Memory B cell (primary cell): ENCODE measurements around the gene ENSA.
"Not testable (repeated sequence)": the region's sequence is repeated elsewhere in the genome, so short reads cannot be mapped to it uniquely, and the experiment has no call there.

ENCODE experiments used
- ATAC-seq: fragments of 150-1000 bp; cut with Tn5 transposase; 2 replicates; pipeline ENCODE4 v1.10.0; 2021; ENCODE audit warnings: low read depth, mild to moderate bottlenecking, moderate library complexity
- DNase-seq, 2 donors: peaks; one replicate each; pipeline ENCODE4 v3.0.0; 2022; ENCODE audit warnings: low spot score in 2 of 2
- H3K27ac Mint-ChIP-seq: one replicate; pipeline ENCODE4 v1.8.0; 2022; ENCODE audit warnings: mild to moderate bottlenecking, moderate library complexity, mixed read lengths
- H3K27me3 Mint-ChIP-seq: one replicate; pipeline ENCODE4 v1.8.0; 2022; ENCODE audit warnings: mixed read lengths
- H3K36me3 Mint-ChIP-seq: one replicate; pipeline ENCODE4 v1.8.0; 2022; ENCODE audit warnings: mild to moderate bottlenecking, mixed read lengths
- H3K4me1 Mint-ChIP-seq: one replicate; pipeline ENCODE4 v1.8.0; 2022; ENCODE audit warnings: mixed read lengths
- H3K4me3 Mint-ChIP-seq: one replicate; pipeline ENCODE4 v1.8.0; 2022; ENCODE audit warnings: mild to moderate bottlenecking, moderate library complexity, mixed read lengths
- H3K9me3 Mint-ChIP-seq: one replicate; pipeline ENCODE4 v1.8.0; 2022; ENCODE audit warnings: mixed read lengths

Gene ENSA

GRCh38 chr1:150580966-150581365 lies 48.4 kb downstream of the ENSA start:
- peak overlapping the region; percentile 5 for H3K4me3 Mint-ChIP-seq
- peaks cover 16% of the 10 kb centered on the region for H3K4me1 Mint-ChIP-seq
- H3K36me3 Mint-ChIP-seq, result peaks cover 32% of the 10 kb centered on the region
- H3K27ac Mint-ChIP-seq, result peak overlapping the region; percentile 98
- H3K9me3 Mint-ChIP-seq, ATAC-seq, DNase-seq, H3K27me3 Mint-ChIP-seq: not testable (repeated sequence)

- H3K27ac Mint-ChIP-seq, result peak overlapping the region; percentile 98
- H3K4me1 Mint-ChIP-seq, result peaks cover 19% of the 10 kb centered on the region
- no peaks in the 10 kb centered on the region for H3K27me3 Mint-ChIP-seq
- ATAC-seq (peak; percentile 1), DNase-seq (no peak)
- peak overlapping the region; percentile 94 for H3K4me3 Mint-ChIP-seq
- H3K9me3 Mint-ChIP-seq, result peaks cover under 1% of the 10 kb centered on the region
- H3K36me3 Mint-ChIP-seq, result peaks cover 33% of the 10 kb centered on the region
Measured at GRCh38 chr1:150579945-150580642, 49.3 kb downstream of the ENSA start.

GRCh38 chr1:150579110-150579944 lies 50.1 kb downstream of the ENSA start, which contains the start of gene MCL1:
MCL1 (minus strand) TSS chr1:150579610; CDS start chr1:150579530, 80 bp downstream.
- Mint-ChIP-seq H3K9me3 (no peaks in the 10 kb centered on the region), H3K4me1 (peaks cover 25% of the 10 kb centered on the region), H3K27me3 (no peaks in the 10 kb centered on the region), H3K36me3 (peaks cover 39% of the 10 kb centered on the region), H3K4me3 (peak within 1 kb of the TSS; percentile 94), H3K27ac (peak within 1 kb of the TSS; percentile 98)
- DNase-seq (peak; percentile 82 to 89), ATAC-seq (peak; percentile 86)

GRCh38 chr1:150578272-150579109 lies 50.9 kb downstream of the ENSA start:
- Mint-ChIP-seq H3K27ac (peak overlapping the region; percentile 98), H3K4me3 (peak overlapping the region; percentile 94), H3K36me3 (peaks cover 39% of the 10 kb centered on the region), H3K9me3 (no peaks in the 10 kb centered on the region), H3K27me3 (no peaks in the 10 kb centered on the region), H3K4me1 (peaks cover 26% of the 10 kb centered on the region)
- ATAC-seq (no peak), DNase-seq (peak in 1 of 2 donors; percentile 34)

- Mint-ChIP-seq H3K27me3 (no peaks in the 10 kb centered on the region), H3K27ac (peak overlapping the region; percentile 98), H3K9me3 (no peaks in the 10 kb centered on the region), H3K4me1 (peaks cover 26% of the 10 kb centered on the region), H3K36me3 (peaks cover 39% of the 10 kb centered on the region), H3K4me3 (peak overlapping the region; percentile 94)
- DNase-seq (no peak), ATAC-seq (no peak)
Measured at GRCh38 chr1:150577557-150578271, 51.7 kb downstream of the ENSA start.

GRCh38 chr1:150576794-150577556 lies 52.4 kb downstream of the ENSA start:
- peaks cover 42% of the 10 kb centered on the region for H3K36me3 Mint-ChIP-seq
- ATAC-seq (no peak), DNase-seq (no peak)
- H3K4me1 Mint-ChIP-seq, result peaks cover 26% of the 10 kb centered on the region
- peak overlapping the region; percentile 94 for H3K4me3 Mint-ChIP-seq
- peak overlapping the region; percentile 98 for H3K27ac Mint-ChIP-seq
- H3K9me3 Mint-ChIP-seq, result no peaks in the 10 kb centered on the region
- no peaks in the 10 kb centered on the region for H3K27me3 Mint-ChIP-seq

- DNase-seq, result no peak
- Mint-ChIP-seq H3K27ac (peak overlapping the region; percentile 91), H3K27me3 (no peaks in the 10 kb centered on the region)
Measured at GRCh38 chr1:150576367-150576711, 53.1 kb downstream of the ENSA start.

GRCh38 chr1:150575518-150576366 lies 53.7 kb downstream of the ENSA start:
- peaks cover 25% of the 10 kb centered on the region for H3K4me1 Mint-ChIP-seq
- no peaks in the 10 kb centered on the region for H3K9me3 Mint-ChIP-seq
- H3K36me3 Mint-ChIP-seq, result peaks cover 42% of the 10 kb centered on the region
- ATAC-seq (no peak), DNase-seq (no peak)
- peak overlapping the region; percentile 91 for H3K27ac Mint-ChIP-seq
- no peaks in the 10 kb centered on the region for H3K27me3 Mint-ChIP-seq
- H3K4me3 Mint-ChIP-seq, result peak overlapping the region; percentile 94

More at GRCh38 chr1:150576367-150576711, 53.1 kb downstream of the ENSA start:
- Mint-ChIP-seq H3K36me3 (peaks cover 42% of the 10 kb centered on the region), H3K9me3 (no peaks in the 10 kb centered on the region), H3K4me1 (peaks cover 26% of the 10 kb centered on the region), H3K4me3 (peak overlapping the region; percentile 94)
- ATAC-seq, result no peak

GRCh38 chr1:150575072-150575489 lies 54.3 kb downstream of the ENSA start:
- DNase-seq, result no peak
- ATAC-seq, result no peak
- no peaks in the 10 kb centered on the region for H3K9me3 Mint-ChIP-seq
- H3K36me3 Mint-ChIP-seq, result peaks cover 44% of the 10 kb centered on the region
- H3K4me1 Mint-ChIP-seq, result peaks cover 25% of the 10 kb centered on the region
- H3K27ac Mint-ChIP-seq, result peak overlapping the region; percentile 91
- peak overlapping the region; percentile 94 for H3K4me3 Mint-ChIP-seq
- no peaks in the 10 kb centered on the region for H3K27me3 Mint-ChIP-seq

GRCh38 chr1:150574260-150575071 lies 54.9 kb downstream of the ENSA start:
- no peak for DNase-seq
- ATAC-seq, result no peak
- Mint-ChIP-seq H3K9me3 (no peaks in the 10 kb centered on the region), H3K27ac (peak overlapping the region; percentile 91), H3K27me3 (no peaks in the 10 kb centered on the region), H3K36me3 (peaks cover 48% of the 10 kb centered on the region), H3K4me3 (peak overlapping the region; percentile 94), H3K4me1 (peaks cover 27% of the 10 kb centered on the region)

GRCh38 chr1:150573648-150574071 lies 55.8 kb downstream of the ENSA start:
- H3K9me3 Mint-ChIP-seq, H3K27me3 Mint-ChIP-seq, ATAC-seq, DNase-seq: not testable (repeated sequence)
- Mint-ChIP-seq H3K36me3 (peaks cover 47% of the 10 kb centered on the region), H3K4me3 (peak overlapping the region; percentile 76), H3K4me1 (peaks cover 32% of the 10 kb centered on the region), H3K27ac (peak overlapping the region; percentile 91)
